Measurements from ENCODE around the gene ACOXL. TPM values are rescaled to one million over a fixed set of nuclear protein-coding genes. Genes with fewer than 3 reads are reported as not detected.

The ACOXL gene
- total and polyA plus RNA-seq, 9 of the 15 experiments (the other 6 are each of a cell fraction or from before 2014, with no cell fraction given): 0.31 to 0.56 TPM; not detected in 7

GRCh38 chr2:110984694-110985490 lies 252.5 kb downstream of the ACOXL start:
- WGBS (ENCODE audit: insufficient coverage, low coverage, missing lambda C conversion rate): 2% methylated on average over 8 of the region's 8 CpGs
- FAIRE-seq: no peak
- no peak overlapping the region for H3K9ac ChIP-seq (ENCODE audit: insufficient read depth in 1 of 2, low read depth in 2 of 2, low read length in 2 of 2)
- TF ChIP-seq SMARCE1 (IDR thresholded peaks at IDR 0.05): no peak
- TF ChIP-seq EZH2 (IDR thresholded peaks at IDR 0.05; ENCODE audit: borderline replicate concordance, low read depth, low read length): no peak
- no peak for TF ChIP-seq FOXJ3 (CRISPR knock-in tag; IDR thresholded peaks at IDR 0.05)
- no peak for TF ChIP-seq FOXJ2 (tag; IDR thresholded peaks at IDR 0.05)
- no peak for TF ChIP-seq ZBTB12 (CRISPR knock-in tag; IDR thresholded peaks at IDR 0.05)
- no peak for TF ChIP-seq NFE2 (IDR thresholded peaks at IDR 0.05; ENCODE audit: low read depth)
- no peak for TF ChIP-seq ZNF551 (CRISPR knock-in tag; IDR thresholded peaks at IDR 0.05)
- TF ChIP-seq TCF7L2 (IDR thresholded peaks at IDR 0.05; ENCODE audit: low read depth, low read length): no peak
- no peak for TF ChIP-seq STAT6 (CRISPR knock-in tag; IDR thresholded peaks at IDR 0.05)
- TF ChIP-seq FOSL1 (tag; conservative IDR thresholded peaks at IDR 0.05): no peak
- no peak for TF ChIP-seq HINFP (tag; conservative IDR thresholded peaks at IDR 0.05; ENCODE audit: low read depth)
- TF ChIP-seq ZSCAN32 (CRISPR knock-in tag; IDR thresholded peaks at IDR 0.05): no peak
- no peak for TF ChIP-seq KDM4B (IDR thresholded peaks at IDR 0.05; ENCODE audit: borderline replicate concordance in 2 of 2, low read depth in 1 of 2)
- TF ChIP-seq, protein P1, sequence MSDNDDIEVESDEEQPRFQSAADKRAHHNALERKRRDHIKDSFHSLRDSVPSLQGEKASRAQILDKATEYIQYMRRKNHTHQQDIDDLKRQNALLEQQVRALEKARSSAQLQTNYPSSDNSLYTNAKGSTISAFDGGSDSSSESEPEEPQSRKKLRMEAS (CRISPR knock-in tag; IDR thresholded peaks at IDR 0.05): no peak
- TF ChIP-seq POLR2A (conservative IDR thresholded peaks at IDR 0.05): no peak
- no peak for TF ChIP-seq SAFB (IDR thresholded peaks at IDR 0.05; ENCODE audit: borderline replicate concordance, low read depth, low read length)
- no peak for TF ChIP-seq BRD9 (IDR thresholded peaks at IDR 0.05; ENCODE audit: low read depth, partially characterized antibody)
- TF ChIP-seq GATA2 (CRISPR knock-in tag; IDR thresholded peaks at IDR 0.05): no peak
- TF ChIP-seq NCOA1 (IDR thresholded peaks at IDR 0.05; ENCODE audit: low read depth): no peak

More at GRCh38 chr2:110984694-110985490, 252.5 kb downstream of the ACOXL start:
- Histone ChIP-seq H4K20me1 (replicated peaks; ENCODE audit: control insufficient read depth, insufficient read depth, low read length) (no peaks in the 10 kb centered on the region), H3K79me2 (ENCODE audit: control insufficient read depth, insufficient read depth, low read length) (no peaks in the 10 kb centered on the region), H2AFZ (ENCODE audit: low read depth, low read length) (no peak overlapping the region), H3K4me2 (ENCODE audit: insufficient read depth, low read length) (no peak overlapping the region), H3K27me3 (ENCODE audit: control insufficient read depth in 2 of 2, insufficient read depth in 2 of 2, low read length in 2 of 2) (peaks cover 10 to 33% of the 10 kb centered on the region in 2 experiments), H3K36me3 (ENCODE audit: control insufficient read depth, insufficient read depth, low read length) (no peaks in the 10 kb centered on the region), H3K4me3 (no peak overlapping the region), H3K9me1 (ENCODE audit: control insufficient read depth, insufficient read depth, low read length) (no peaks in the 10 kb centered on the region), H3K4me1 (replicated peaks in 1 of 2; ENCODE audit: control insufficient read depth in 2 of 2, insufficient read depth in 2 of 2, low read length in 2 of 2) (no peaks in the 10 kb centered on the region), H3K9me3 (replicated peaks; ENCODE audit: control insufficient read depth, insufficient read depth, low read depth, low read length) (no peaks in the 10 kb centered on the region), H3K27ac (ENCODE audit: extremely low read depth, low read depth, low read length) (no peak overlapping the region)
- ChIA-PET POLR2A (no interaction called here), CTCF (ENCODE audit: low intra/inter-chr PET ratio) (no interaction called here)
- in situ Hi-C loops (cut with MboI) (no loop called here), intact Hi-C loops (cut with micrococcal nuclease) (no loop called here)
- DNase-seq (ENCODE audit: extremely low read depth in 1 of 4, low spot score in 3 of 4) (no peak), ATAC-seq (no peak)
- no TSS peak for BruUV-seq (replicated peaks)

Measured in K562 (cell line).